ENCODE measurements around the gene DOC2B. TPM values are rescaled to one million over a fixed set of nuclear protein-coding genes. Genes with fewer than 3 reads are reported as not detected.

The DOC2B gene
- total and polyA plus RNA-seq, 2 of the 13 experiments (the other 11 are each of a cell fraction or from before 2014, with no cell fraction given): 0.09 to 0.22 TPM

GRCh38 chr17:193841-194806 lies 12.7 kb upstream of the DOC2B start (continued):
- no peak for TF ChIP-seq MYNN (CRISPR knock-in tag; IDR thresholded peaks at IDR 0.05; ENCODE audit: low read depth)
- 0 out of 2 replicates have a peak, but pooled peaks have one; percentile 19 for TF ChIP-seq JUND (CRISPR knock-in tag; IDR thresholded peaks at IDR 0.05)
- TF ChIP-seq SOX13 (IDR thresholded peaks at IDR 0.05): no peak
- no peak for TF ChIP-seq SOX13 (CRISPR knock-in tag; conservative IDR thresholded peaks at IDR 0.05 in 1 of 2, IDR thresholded peaks at IDR 0.05 in 1 of 2)
- no peak for TF ChIP-seq MAF1 (CRISPR knock-in tag; IDR thresholded peaks at IDR 0.05; ENCODE audit: borderline replicate concordance)
- TF ChIP-seq, protein P1, sequence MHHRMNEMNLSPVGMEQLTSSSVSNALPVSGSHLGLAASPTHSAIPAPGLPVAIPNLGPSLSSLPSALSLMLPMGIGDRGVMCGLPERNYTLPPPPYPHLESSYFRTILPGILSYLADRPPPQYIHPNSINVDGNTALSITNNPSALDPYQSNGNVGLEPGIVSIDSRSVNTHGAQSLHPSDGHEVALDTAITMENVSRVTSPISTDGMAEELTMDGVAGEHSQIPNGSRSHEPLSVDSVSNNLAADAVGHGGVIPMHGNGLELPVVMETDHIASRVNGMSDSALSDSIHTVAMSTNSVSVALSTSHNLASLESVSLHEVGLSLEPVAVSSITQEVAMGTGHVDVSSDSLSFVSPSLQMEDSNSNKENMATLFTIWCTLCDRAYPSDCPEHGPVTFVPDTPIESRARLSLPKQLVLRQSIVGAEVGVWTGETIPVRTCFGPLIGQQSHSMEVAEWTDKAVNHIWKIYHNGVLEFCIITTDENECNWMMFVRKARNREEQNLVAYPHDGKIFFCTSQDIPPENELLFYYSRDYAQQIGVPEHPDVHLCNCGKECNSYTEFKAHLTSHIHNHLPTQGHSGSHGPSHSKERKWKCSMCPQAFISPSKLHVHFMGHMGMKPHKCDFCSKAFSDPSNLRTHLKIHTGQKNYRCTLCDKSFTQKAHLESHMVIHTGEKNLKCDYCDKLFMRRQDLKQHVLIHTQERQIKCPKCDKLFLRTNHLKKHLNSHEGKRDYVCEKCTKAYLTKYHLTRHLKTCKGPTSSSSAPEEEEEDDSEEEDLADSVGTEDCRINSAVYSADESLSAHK (CRISPR knock-in tag; IDR thresholded peaks at IDR 0.05; ENCODE audit: borderline replicate concordance): no peak
- TF ChIP-seq FOXP1 (IDR thresholded peaks at IDR 0.05): no peak
- no peak for TF ChIP-seq FOXP1 (CRISPR knock-in tag; IDR thresholded peaks at IDR 0.05)
- no peak for TF ChIP-seq EEA1 (CRISPR knock-in tag; IDR thresholded peaks at IDR 0.05; ENCODE audit: borderline replicate concordance)
- TF ChIP-seq, protein P2, sequence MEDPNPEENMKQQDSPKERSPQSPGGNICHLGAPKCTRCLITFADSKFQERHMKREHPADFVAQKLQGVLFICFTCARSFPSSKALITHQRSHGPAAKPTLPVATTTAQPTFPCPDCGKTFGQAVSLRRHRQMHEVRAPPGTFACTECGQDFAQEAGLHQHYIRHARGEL (CRISPR knock-in tag; IDR thresholded peaks at IDR 0.05): no peak
- TF ChIP-seq, protein P3, sequence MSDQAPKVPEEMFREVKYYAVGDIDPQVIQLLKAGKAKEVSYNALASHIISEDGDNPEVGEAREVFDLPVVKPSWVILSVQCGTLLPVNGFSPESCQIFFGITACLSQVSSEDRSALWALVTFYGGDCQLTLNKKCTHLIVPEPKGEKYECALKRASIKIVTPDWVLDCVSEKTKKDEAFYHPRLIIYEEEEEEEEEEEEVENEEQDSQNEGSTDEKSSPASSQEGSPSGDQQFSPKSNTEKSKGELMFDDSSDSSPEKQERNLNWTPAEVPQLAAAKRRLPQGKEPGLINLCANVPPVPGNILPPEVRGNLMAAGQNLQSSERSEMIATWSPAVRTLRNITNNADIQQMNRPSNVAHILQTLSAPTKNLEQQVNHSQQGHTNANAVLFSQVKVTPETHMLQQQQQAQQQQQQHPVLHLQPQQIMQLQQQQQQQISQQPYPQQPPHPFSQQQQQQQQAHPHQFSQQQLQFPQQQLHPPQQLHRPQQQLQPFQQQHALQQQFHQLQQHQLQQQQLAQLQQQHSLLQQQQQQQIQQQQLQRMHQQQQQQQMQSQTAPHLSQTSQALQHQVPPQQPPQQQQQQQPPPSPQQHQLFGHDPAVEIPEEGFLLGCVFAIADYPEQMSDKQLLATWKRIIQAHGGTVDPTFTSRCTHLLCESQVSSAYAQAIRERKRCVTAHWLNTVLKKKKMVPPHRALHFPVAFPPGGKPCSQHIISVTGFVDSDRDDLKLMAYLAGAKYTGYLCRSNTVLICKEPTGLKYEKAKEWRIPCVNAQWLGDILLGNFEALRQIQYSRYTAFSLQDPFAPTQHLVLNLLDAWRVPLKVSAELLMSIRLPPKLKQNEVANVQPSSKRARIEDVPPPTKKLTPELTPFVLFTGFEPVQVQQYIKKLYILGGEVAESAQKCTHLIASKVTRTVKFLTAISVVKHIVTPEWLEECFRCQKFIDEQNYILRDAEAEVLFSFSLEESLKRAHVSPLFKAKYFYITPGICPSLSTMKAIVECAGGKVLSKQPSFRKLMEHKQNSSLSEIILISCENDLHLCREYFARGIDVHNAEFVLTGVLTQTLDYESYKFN (CRISPR knock-in tag; conservative IDR thresholded peaks at IDR 0.05): peak; percentile 76
- TF ChIP-seq, protein P4, sequence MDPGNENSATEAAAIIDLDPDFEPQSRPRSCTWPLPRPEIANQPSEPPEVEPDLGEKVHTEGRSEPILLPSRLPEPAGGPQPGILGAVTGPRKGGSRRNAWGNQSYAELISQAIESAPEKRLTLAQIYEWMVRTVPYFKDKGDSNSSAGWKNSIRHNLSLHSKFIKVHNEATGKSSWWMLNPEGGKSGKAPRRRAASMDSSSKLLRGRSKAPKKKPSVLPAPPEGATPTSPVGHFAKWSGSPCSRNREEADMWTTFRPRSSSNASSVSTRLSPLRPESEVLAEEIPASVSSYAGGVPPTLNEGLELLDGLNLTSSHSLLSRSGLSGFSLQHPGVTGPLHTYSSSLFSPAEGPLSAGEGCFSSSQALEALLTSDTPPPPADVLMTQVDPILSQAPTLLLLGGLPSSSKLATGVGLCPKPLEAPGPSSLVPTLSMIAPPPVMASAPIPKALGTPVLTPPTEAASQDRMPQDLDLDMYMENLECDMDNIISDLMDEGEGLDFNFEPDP (CRISPR knock-in tag; conservative IDR thresholded peaks at IDR 0.05): 0 out of 2 replicates have a peak, but pooled peaks have one; percentile 86
- TF ChIP-seq ZFAT (CRISPR knock-in tag; conservative IDR thresholded peaks at IDR 0.05): no peak
- TF ChIP-seq ZSCAN31 (CRISPR knock-in tag; IDR thresholded peaks at IDR 0.05; ENCODE audit: low read depth): no peak
- TF ChIP-seq MAFK (conservative IDR thresholded peaks at IDR 0.05 in 1 of 2, IDR thresholded peaks at IDR 0.05 in 1 of 2; ENCODE audit: low read length in 2 of 2): no peak
- no peak for TF ChIP-seq KMT2B (CRISPR knock-in tag; IDR thresholded peaks at IDR 0.05)
- TF ChIP-seq DZIP1 (CRISPR knock-in tag; IDR thresholded peaks at IDR 0.05): no peak
- no peak for TF ChIP-seq PAWR (CRISPR knock-in tag; IDR thresholded peaks at IDR 0.05; ENCODE audit: borderline replicate concordance)

Measured in HepG2 (cell line).